Fibroblast of upper back skin (primary cell): ENCODE results near the gene VAV2.

Experiments used
- DNase-seq: peaks from one replicate; pipeline ENCODE4 v3.0.0-alpha.2; 2013

The VAV2 gene

GRCh38 chr9:133734590-133735414, 257.3 kb downstream of the VAV2 start:
- DNase-seq: no peak

- no peak for DNase-seq
Measured at GRCh38 chr9:133733796-133734533, 258.2 kb downstream of the VAV2 start.

GRCh38 chr9:133733421-133733795, 258.7 kb downstream of the VAV2 start:
- DNase-seq: no peak

- DNase-seq: no peak
Measured at GRCh38 chr9:133732639-133733408, 259.3 kb downstream of the VAV2 start.

GRCh38 chr9:133731876-133732638, 260.1 kb downstream of the VAV2 start:
- DNase-seq: no peak

- no peak for DNase-seq
Measured at GRCh38 chr9:133730994-133731715, 261.0 kb downstream of the VAV2 start.

- no peak for DNase-seq
Measured at GRCh38 chr9:133729617-133730281, 262.4 kb downstream of the VAV2 start.

- no peak for DNase-seq
Measured at GRCh38 chr9:133728856-133729616, 263.1 kb downstream of the VAV2 start.

- DNase-seq: no peak
Measured at GRCh38 chr9:133727876-133728441, 264.2 kb downstream of the VAV2 start.

GRCh38 chr9:133727277-133727875, 264.7 kb downstream of the VAV2 start:
- no peak for DNase-seq

- peak; percentile 36 for DNase-seq
Measured at GRCh38 chr9:133726401-133727276, 265.5 kb downstream of the VAV2 start.

GRCh38 chr9:133725886-133726285, 266.2 kb downstream of the VAV2 start:
- no peak for DNase-seq

GRCh38 chr9:133718563-133719315, 273.4 kb downstream of the VAV2 start:
- no peak for DNase-seq

GRCh38 chr9:133717113-133718031, 274.8 kb downstream of the VAV2 start:
- no peak for DNase-seq

GRCh38 chr9:133716564-133717112, 275.5 kb downstream of the VAV2 start:
- peak; percentile 44 for DNase-seq

- peak; percentile 31 for DNase-seq
Measured at GRCh38 chr9:133715866-133716563, 276.1 kb downstream of the VAV2 start.
